ENCODE results near the gene GRIN1.

GRCh38 chr9:137110147-137110910, 28.6 kb upstream of the GRIN1 start:
- no peak for TF ChIP-seq POLR2AphosphoS5 (IDR thresholded peaks at IDR 0.05; ENCODE audit: borderline replicate concordance, low read depth, low read length)
- no peak for TF ChIP-seq EZH2 (IDR thresholded peaks at IDR 0.05)
- no peak for TF ChIP-seq FOXP2 (optimal IDR thresholded peaks at IDR 0.05; ENCODE audit: control extremely low read depth, extremely low read length, insufficient read depth)
